Keratinocyte (primary cell): ENCODE data around the gene LLGL1. TPM values are rescaled to one million over a fixed set of nuclear protein-coding genes. Genes with fewer than 3 reads are reported as not detected.

Experiments
- DNase-seq: peaks from one replicate; pipeline ENCODE4 v3.0.0-alpha.2; 2011; ENCODE audit warnings: low read depth, missing footprints, low spot score
- FAIRE-seq: peaks from 2 replicates; lab custom pipeline; 2011; peaks lifted over from hg19 to GRCh38; lab: Jason Lieb, UNC
- H2AFZ ChIP-seq: 2 replicates; pipeline ENCODE4 v1.6.0; 2012; ENCODE audit warnings: low read length, control low read depth, inconsistent platforms; ENCODE audit not compliant: control insufficient read depth
- H3K27ac ChIP-seq: 2 replicates; pipeline ENCODE4 v1.5.1; 2011; ENCODE audit warnings: low read length; ENCODE audit not compliant: control insufficient read depth, insufficient read depth
- H3K27me3 ChIP-seq: 3 replicates; pipeline ENCODE4 v1.6.0; 2011; ENCODE audit warnings: low read length; ENCODE audit not compliant: control insufficient read depth, insufficient read depth; ENCODE audit errors: extremely low read depth
- H3K36me3 ChIP-seq, 2 experiments: 2 replicates in 1 of 2; 3 replicates in 1 of 2; pipeline ENCODE4 v1.5.1; 2011; ENCODE audit warnings: low read length in 2 of 2, mild to moderate bottlenecking in 1 of 2; ENCODE audit not compliant: control insufficient read depth in 2 of 2, insufficient read depth in 2 of 2; ENCODE audit errors: extremely low read depth in 1 of 2
- H3K4me1 ChIP-seq: 3 replicates; pipeline ENCODE4 v1.5.1; 2011; ENCODE audit warnings: low read length; ENCODE audit not compliant: control insufficient read depth, insufficient read depth; ENCODE audit errors: extremely low read depth
- H3K4me2 ChIP-seq: 3 replicates; pipeline ENCODE4 v1.6.0; 2011; ENCODE audit warnings: low read depth, low read length; ENCODE audit not compliant: control insufficient read depth, insufficient read depth; ENCODE audit errors: extremely low read depth
- H3K4me3 ChIP-seq, 3 experiments: fragments of 200-600 bp in 1 of 3; sonication (generic) in 1 of 3; 2 replicates in 2 of 3; 3 replicates in 1 of 3; pipeline ENCODE4 v1.5.1; 2011 to 2016; ENCODE audit warnings: low read length in 3 of 3, mild to moderate bottlenecking in 3 of 3, control low read depth in 2 of 3, inconsistent platforms in 1 of 3, low read depth in 1 of 3, mixed read lengths in 1 of 3, mixed run types in 1 of 3, moderate library complexity in 1 of 3; ENCODE audit not compliant: control insufficient read depth in 2 of 3, insufficient read depth in 2 of 3; ENCODE audit errors: extremely low read depth in 1 of 3
- H3K79me2 ChIP-seq: 2 replicates; pipeline ENCODE4 v1.6.0; 2012; ENCODE audit warnings: low read length; ENCODE audit not compliant: control insufficient read depth, insufficient read depth
- H3K9ac ChIP-seq: 3 replicates; pipeline ENCODE4 v1.6.0; 2011; ENCODE audit warnings: low read length; ENCODE audit not compliant: control insufficient read depth, insufficient read depth; ENCODE audit errors: extremely low read depth
- H3K9me1 ChIP-seq: 3 replicates; pipeline ENCODE4 v1.6.0; 2011; ENCODE audit warnings: low read length; ENCODE audit not compliant: control insufficient read depth, insufficient read depth; ENCODE audit errors: extremely low read depth
- H3K9me3 ChIP-seq: 2 replicates; pipeline ENCODE4 v1.5.1; 2012; ENCODE audit warnings: low read depth, low read length; ENCODE audit not compliant: control insufficient read depth
- H4K20me1 ChIP-seq: 3 replicates; pipeline ENCODE4 v1.6.0; 2011; ENCODE audit warnings: low read length; ENCODE audit not compliant: control insufficient read depth, insufficient read depth; ENCODE audit errors: extremely low read depth
- CTCF ChIP-seq, 3 experiments: IDR thresholded peaks in 1 of 3; conservative IDR thresholded peaks in 1 of 3; optimal IDR thresholded peaks in 1 of 3; 2 replicates in 2 of 3; 3 replicates in 1 of 3; pipeline versions ENCODE3 to v1.5.1; 2011; ENCODE audit warnings: low read length in 3 of 3, mild to moderate bottlenecking in 3 of 3, moderate library complexity in 2 of 3, control low read depth in 1 of 3, inconsistent platforms in 1 of 3; ENCODE audit not compliant: insufficient read depth in 2 of 3; ENCODE audit errors: extremely low read depth in 1 of 3
- EZH2 ChIP-seq: IDR thresholded peaks from one replicate; pipeline ENCODE4 v1.6.1; 2012; ENCODE audit warnings: inconsistent platforms, mild to moderate bottlenecking, low read length, moderate library complexity
- dilution Hi-C: fragments of 300-500 bp; cut with MboI; formaldehyde crosslinking; loops from one replicate; pipeline ENCODE4 v1.7.0; 2020; ENCODE audit warnings: low sequenced_read_pairs; ENCODE audit not compliant: extremely low pct_ligation_motif_present
- polyA plus RNA-seq, 5 experiments: library from polyadenylated mRNA; depleted of rRNA in 3 of 5; stranded (reverse) in 3 of 5; stranded (forward) in 1 of 5; unstranded in 1 of 5; fragments of >200 nt; gene quantifications; 1 replicate in 1 of 5; 2 replicates in 3 of 5; 3 replicates in 1 of 5; pipeline versions ENCODE4 v1.2.1 to v1.2.3, GENCODE V29; 2011 to 2012; ENCODE audit warnings: missing spikeins in 2 of 5, low read depth in 1 of 5, low replicate concordance in 1 of 5

LLGL1 gene
- polyA plus RNA-seq, 1 donor (not counting 4 experiments of a cell fraction or from before 2014, with no cell fraction given): 13.8 TPM

GRCh38 chr17:18198530-18198929, 26.9 kb upstream of the LLGL1 start:
- H3K4me3 ChIP-seq: no peak overlapping the region
- peaks cover 3% of the 10 kb centered on the region for H3K9me1 ChIP-seq
- peaks cover 78% of the 10 kb centered on the region for H3K79me2 ChIP-seq
- peaks cover 42% of the 10 kb centered on the region for H4K20me1 ChIP-seq
- no peak overlapping the region for H2AFZ ChIP-seq
- H3K9ac ChIP-seq: no peak overlapping the region
- H3K4me1 ChIP-seq: peaks cover 20% of the 10 kb centered on the region
- H3K4me2 ChIP-seq: no peak overlapping the region
- no peaks in the 10 kb centered on the region for H3K27me3 ChIP-seq
- no peak for TF ChIP-seq CTCF (optimal IDR thresholded peaks at IDR 0.05 in 1 of 3, IDR thresholded peaks at IDR 0.05 in 1 of 3, conservative IDR thresholded peaks at IDR 0.05 in 1 of 3; ENCODE audit: extremely low read depth in 1 of 3, insufficient read depth in 2 of 3, low read length in 3 of 3)
- H3K9me3 ChIP-seq: no peaks in the 10 kb centered on the region
- DNase-seq (no peak), FAIRE-seq (no peak)
- peaks cover 14 to 43% of the 10 kb centered on the region in 2 experiments for H3K36me3 ChIP-seq
- H3K27ac ChIP-seq: no peak overlapping the region
- dilution Hi-C loops: no loop called here

GRCh38 chr17:18201108-18201507, 24.3 kb upstream of the LLGL1 start:
- dilution Hi-C loops: no loop called here
- DNase-seq (no peak), FAIRE-seq (no peak)
- peaks cover 18 to 45% of the 10 kb centered on the region in 2 experiments for H3K36me3 ChIP-seq
- H3K27ac ChIP-seq: no peak overlapping the region
- H4K20me1 ChIP-seq: peaks cover 53% of the 10 kb centered on the region
- no peaks in the 10 kb centered on the region for H3K9me3 ChIP-seq
- H3K9ac ChIP-seq: no peak overlapping the region
- TF ChIP-seq EZH2: no peak
- no peak for TF ChIP-seq CTCF (optimal IDR thresholded peaks at IDR 0.05 in 1 of 3, IDR thresholded peaks at IDR 0.05 in 1 of 3, conservative IDR thresholded peaks at IDR 0.05 in 1 of 3; ENCODE audit: extremely low read depth in 1 of 3, insufficient read depth in 2 of 3, low read length in 3 of 3)
- peaks cover 15% of the 10 kb centered on the region for H3K4me1 ChIP-seq
- no peak overlapping the region for H2AFZ ChIP-seq
- peaks cover 79% of the 10 kb centered on the region for H3K79me2 ChIP-seq
- H3K4me2 ChIP-seq: no peak overlapping the region
- no peak overlapping the region for H3K4me3 ChIP-seq
- H3K9me1 ChIP-seq: peaks cover 3% of the 10 kb centered on the region
- H3K27me3 ChIP-seq: no peaks in the 10 kb centered on the region
